Natural killer cell (primary cell): Measurements from ENCODE around the gene RAI2. TPM values are rescaled to one million over a fixed set of nuclear protein-coding genes. Genes with fewer than 3 reads are reported as not detected.
"Not testable (repeated sequence)": the region's sequence is repeated elsewhere in the genome, so short reads cannot be mapped to it uniquely, and the experiment has no call there.

Experiments
- ATAC-seq, 3 donors: fragments of 150-1000 bp in 2 of 3; fragments of 200-7000 bp in 1 of 3; cut with Tn5 transposase; 1 replicate in 1 of 3; 2 replicates in 2 of 3; pipeline ENCODE4 v1.10.0; 2021; ENCODE audit warnings: mild to moderate bottlenecking in 2 of 3, moderate library complexity in 2 of 3
- DNase-seq, 2 donors: peaks; one replicate each; pipeline versions ENCODE4 v3.0.0 to v3.0.0-alpha.2; 2013 to 2021; ENCODE audit warnings: mixed read lengths in 1 of 2
- H3K27ac ChIP-seq: one replicate; pipeline ENCODE4 v1.5.1; 2013; ENCODE audit warnings: mild to moderate bottlenecking, low read length
- H3K27me3 ChIP-seq: one replicate; pipeline ENCODE4 v1.6.1; 2013; ENCODE audit warnings: low read length; ENCODE audit not compliant: control insufficient read depth, insufficient read depth
- H3K36me3 ChIP-seq: one replicate; pipeline ENCODE4 v1.6.1; 2013; ENCODE audit warnings: low read length; ENCODE audit not compliant: control insufficient read depth, insufficient read depth
- H3K4me1 ChIP-seq: one replicate; pipeline ENCODE4 v1.6.1; 2013; ENCODE audit warnings: low read length; ENCODE audit not compliant: control insufficient read depth, insufficient read depth
- H3K4me3 ChIP-seq: one replicate; pipeline ENCODE4 v1.5.1; 2013; ENCODE audit warnings: low read length
- H3K9me3 ChIP-seq: one replicate; pipeline ENCODE4 v1.6.1; 2013; ENCODE audit warnings: low read length; ENCODE audit not compliant: control insufficient read depth, insufficient read depth
- H3K27ac Mint-ChIP-seq, 2 donors: one replicate each; pipeline ENCODE4 v1.8.0; 2022; ENCODE audit warnings: mild to moderate bottlenecking in 2 of 2, mixed read lengths in 2 of 2, moderate library complexity in 1 of 2
- H3K27me3 Mint-ChIP-seq, 2 donors: one replicate each; pipeline ENCODE4 v1.8.0; 2022; ENCODE audit warnings: low read depth in 2 of 2, mixed read lengths in 2 of 2
- H3K36me3 Mint-ChIP-seq: one replicate; pipeline ENCODE4 v1.8.0; 2022; ENCODE audit warnings: mixed read lengths
- H3K4me1 Mint-ChIP-seq, 2 donors: one replicate each; pipeline ENCODE4 v1.8.0; 2022; ENCODE audit warnings: mixed read lengths in 2 of 2
- H3K4me3 Mint-ChIP-seq: one replicate; pipeline ENCODE4 v1.8.0; 2022; ENCODE audit warnings: mild to moderate bottlenecking, moderate library complexity, mixed read lengths
- H3K9me3 Mint-ChIP-seq, 2 donors: one replicate each; pipeline ENCODE4 v1.8.0; 2022; ENCODE audit warnings: mixed read lengths in 2 of 2
- CTCF ChIP-seq: fragments of 200-600 bp; IDR thresholded peaks from one replicate; pipeline ENCODE4 v1.8.0; 2022; ENCODE audit warnings: antibody characterized with exemption
- WGBS: methylation state at CpG from one replicate; pipeline ENCODE4 v1.1.7; 2013; ENCODE audit warnings: missing lambda C conversion rate; ENCODE audit not compliant: insufficient coverage; 5-methylcytosine and 5-hydroxymethylcytosine counted together
- intact Hi-C: fragments of 100-400 bp; cut with micrococcal nuclease; formaldehyde crosslinking; loops from one replicate; pipeline ENCODE4 v1.14.2; 2022
- total RNA-seq, 4 donors: library from RNA; stranded (reverse); fragments of 120-200 nt in 1 of 4; gene quantifications; one replicate each; pipeline versions ENCODE4 v1.2.3 to v1.2.4, GENCODE V29; 2013 to 2022

The RAI2 gene
- total RNA-seq, 3 donors from 2014 or later (not counting 1 experiment from before 2014, with no cell fraction given) = not detected

- no peaks in the 10 kb centered on the region for H3K4me1 Mint-ChIP-seq
- H3K4me3 ChIP-seq = no peak overlapping the region
- H3K27me3 ChIP-seq = no peaks in the 10 kb centered on the region
- no peaks in the 10 kb centered on the region for H3K4me1 ChIP-seq
- ATAC-seq = peak in 2 of 3 donors; percentile 56
- intact Hi-C loops = no loop called here
- no peaks in the 10 kb centered on the region for H3K36me3 ChIP-seq
- peaks cover 0 to 3% of the 10 kb centered on the region in 2 donors for H3K27me3 Mint-ChIP-seq
- TF ChIP-seq CTCF = peak; percentile 48
- H3K36me3 Mint-ChIP-seq = no peaks in the 10 kb centered on the region
- H3K27ac Mint-ChIP-seq = no peak overlapping the region
- no peak overlapping the region for H3K27ac ChIP-seq
- DNase-seq = peak in 1 of 2 donors; percentile 67
- no peaks in the 10 kb centered on the region for H3K9me3 ChIP-seq
- H3K4me3 Mint-ChIP-seq = no peak overlapping the region
- WGBS = 33% methylated on average over 1 of the region's 4 CpGs
- H3K9me3 Mint-ChIP-seq = no peaks in the 10 kb centered on the region
Observed at GRCh38 chrX:17788439-17788838, 72.7 kb downstream of the RAI2 start.

- Histone ChIP-seq H3K9me3 (no peaks in the 10 kb centered on the region), H3K27me3 (no peaks in the 10 kb centered on the region), H3K36me3 (no peaks in the 10 kb centered on the region), H3K4me1 (no peaks in the 10 kb centered on the region), H3K4me3 (no peak overlapping the region), H3K27ac (no peak overlapping the region)
- WGBS = 96% methylated on average over 11 of the region's 11 CpGs
- ATAC-seq (no peak), DNase-seq (no peak)
- H3K9me3 Mint-ChIP-seq = no peaks in the 10 kb centered on the region
- intact Hi-C loops = no loop called here
- peaks cover 0 to 3% of the 10 kb centered on the region in 2 donors for H3K27me3 Mint-ChIP-seq
- no peaks in the 10 kb centered on the region for H3K4me1 Mint-ChIP-seq
- no peak overlapping the region for H3K4me3 Mint-ChIP-seq
- H3K36me3 Mint-ChIP-seq = no peaks in the 10 kb centered on the region
- TF ChIP-seq CTCF = no peak
- H3K27ac Mint-ChIP-seq = no peak overlapping the region
Observed at GRCh38 chrX:17787557-17787956, 73.5 kb downstream of the RAI2 start.

GRCh38 chrX:17786554-17787347, 74.3 kb downstream of the RAI2 start:
- ATAC-seq, DNase-seq, H3K9me3 ChIP-seq, H3K4me3 Mint-ChIP-seq, H3K4me1 ChIP-seq, intact Hi-C loops, H3K27me3 ChIP-seq, H3K27ac Mint-ChIP-seq, H3K9me3 Mint-ChIP-seq, H3K27me3 Mint-ChIP-seq, H3K36me3 ChIP-seq, H3K4me1 Mint-ChIP-seq, H3K36me3 Mint-ChIP-seq, H3K27ac ChIP-seq, H3K4me3 ChIP-seq: not testable (repeated sequence)
- 83% methylated on average over 23 of the region's 31 CpGs for WGBS

- TF ChIP-seq CTCF = no peak
- H3K27me3 Mint-ChIP-seq = no peaks in the 10 kb centered on the region
- WGBS = 91% methylated on average over 3 of the region's 4 CpGs
- no peaks in the 10 kb centered on the region for H3K9me3 ChIP-seq
- H3K4me1 ChIP-seq = no peaks in the 10 kb centered on the region
- H3K4me3 Mint-ChIP-seq = no peak overlapping the region
- H3K4me3 ChIP-seq = no peak overlapping the region
- H3K36me3 ChIP-seq = no peaks in the 10 kb centered on the region
- H3K4me1 Mint-ChIP-seq = no peaks in the 10 kb centered on the region
- H3K9me3 Mint-ChIP-seq = no peaks in the 10 kb centered on the region
- H3K36me3 Mint-ChIP-seq = no peaks in the 10 kb centered on the region
- no peaks in the 10 kb centered on the region for H3K27me3 ChIP-seq
- no peak overlapping the region for H3K27ac ChIP-seq
- H3K27ac Mint-ChIP-seq = no peak overlapping the region
- no peak for ATAC-seq
- intact Hi-C loops = no loop called here
- DNase-seq = peak in 1 of 2 donors; percentile 14
Observed at GRCh38 chrX:17779434-17779833, 81.7 kb downstream of the RAI2 start.
